ENCODE measurements around the gene PCBP1. TPM values are rescaled to one million over a fixed set of nuclear protein-coding genes. Genes with fewer than 3 reads are reported as not detected.

PCBP1 gene
- total and polyA plus RNA-seq, 2 experiments from 2014 or later, result 212 to 393 TPM

GRCh38 chr2:70062270-70062669 lies 25.0 kb upstream of the PCBP1 start:
- ATAC-seq, result no peak
- no peaks in the 10 kb centered on the region for H3K9me2 ChIP-seq (ENCODE audit: insufficient read depth)
- H3K4me1 ChIP-seq (ENCODE audit: insufficient read depth), result no peaks in the 10 kb centered on the region
- no peak overlapping the region for H3K4me3 ChIP-seq
- H3K4me1 Mint-ChIP-seq, result no peaks in the 10 kb centered on the region
- no peaks in the 10 kb centered on the region; the same call in 1 of the 2 replicates for H4K20me1 ChIP-seq (replicated peaks; ENCODE audit: insufficient read depth)
- H3K36me3 Mint-ChIP-seq (ENCODE audit: low read depth), result peaks cover 68% of the 10 kb centered on the region
- no peak overlapping the region for H3K4me2 ChIP-seq
- no peak overlapping the region for H3K27ac Mint-ChIP-seq
- peaks cover 10% of the 10 kb centered on the region; the same call in 1 of the 2 replicates for H3F3A ChIP-seq (replicated peaks; ENCODE audit: low read depth)
- peaks cover 9% of the 10 kb centered on the region; the same call in 2 of the 3 replicates for H3K9me3 Mint-ChIP-seq
- DNase-seq (ENCODE audit: low spot score), result peak; percentile 31
- H3K27ac ChIP-seq (ENCODE audit: low read depth), result no peak overlapping the region
- no peak overlapping the region for H2AFZ ChIP-seq
- H3K36me3 ChIP-seq (ENCODE audit: insufficient read depth), result peaks cover 12% of the 10 kb centered on the region
- H3K79me2 ChIP-seq (replicated peaks; ENCODE audit: insufficient read depth), result peaks cover 14% of the 10 kb centered on the region
- peaks cover 7% of the 10 kb centered on the region for H3K27me3 Mint-ChIP-seq (ENCODE audit: insufficient read depth, low read depth, poor library complexity)
- H3K4me3 Mint-ChIP-seq, result no peak overlapping the region
- TF ChIP-seq, protein P1, sequence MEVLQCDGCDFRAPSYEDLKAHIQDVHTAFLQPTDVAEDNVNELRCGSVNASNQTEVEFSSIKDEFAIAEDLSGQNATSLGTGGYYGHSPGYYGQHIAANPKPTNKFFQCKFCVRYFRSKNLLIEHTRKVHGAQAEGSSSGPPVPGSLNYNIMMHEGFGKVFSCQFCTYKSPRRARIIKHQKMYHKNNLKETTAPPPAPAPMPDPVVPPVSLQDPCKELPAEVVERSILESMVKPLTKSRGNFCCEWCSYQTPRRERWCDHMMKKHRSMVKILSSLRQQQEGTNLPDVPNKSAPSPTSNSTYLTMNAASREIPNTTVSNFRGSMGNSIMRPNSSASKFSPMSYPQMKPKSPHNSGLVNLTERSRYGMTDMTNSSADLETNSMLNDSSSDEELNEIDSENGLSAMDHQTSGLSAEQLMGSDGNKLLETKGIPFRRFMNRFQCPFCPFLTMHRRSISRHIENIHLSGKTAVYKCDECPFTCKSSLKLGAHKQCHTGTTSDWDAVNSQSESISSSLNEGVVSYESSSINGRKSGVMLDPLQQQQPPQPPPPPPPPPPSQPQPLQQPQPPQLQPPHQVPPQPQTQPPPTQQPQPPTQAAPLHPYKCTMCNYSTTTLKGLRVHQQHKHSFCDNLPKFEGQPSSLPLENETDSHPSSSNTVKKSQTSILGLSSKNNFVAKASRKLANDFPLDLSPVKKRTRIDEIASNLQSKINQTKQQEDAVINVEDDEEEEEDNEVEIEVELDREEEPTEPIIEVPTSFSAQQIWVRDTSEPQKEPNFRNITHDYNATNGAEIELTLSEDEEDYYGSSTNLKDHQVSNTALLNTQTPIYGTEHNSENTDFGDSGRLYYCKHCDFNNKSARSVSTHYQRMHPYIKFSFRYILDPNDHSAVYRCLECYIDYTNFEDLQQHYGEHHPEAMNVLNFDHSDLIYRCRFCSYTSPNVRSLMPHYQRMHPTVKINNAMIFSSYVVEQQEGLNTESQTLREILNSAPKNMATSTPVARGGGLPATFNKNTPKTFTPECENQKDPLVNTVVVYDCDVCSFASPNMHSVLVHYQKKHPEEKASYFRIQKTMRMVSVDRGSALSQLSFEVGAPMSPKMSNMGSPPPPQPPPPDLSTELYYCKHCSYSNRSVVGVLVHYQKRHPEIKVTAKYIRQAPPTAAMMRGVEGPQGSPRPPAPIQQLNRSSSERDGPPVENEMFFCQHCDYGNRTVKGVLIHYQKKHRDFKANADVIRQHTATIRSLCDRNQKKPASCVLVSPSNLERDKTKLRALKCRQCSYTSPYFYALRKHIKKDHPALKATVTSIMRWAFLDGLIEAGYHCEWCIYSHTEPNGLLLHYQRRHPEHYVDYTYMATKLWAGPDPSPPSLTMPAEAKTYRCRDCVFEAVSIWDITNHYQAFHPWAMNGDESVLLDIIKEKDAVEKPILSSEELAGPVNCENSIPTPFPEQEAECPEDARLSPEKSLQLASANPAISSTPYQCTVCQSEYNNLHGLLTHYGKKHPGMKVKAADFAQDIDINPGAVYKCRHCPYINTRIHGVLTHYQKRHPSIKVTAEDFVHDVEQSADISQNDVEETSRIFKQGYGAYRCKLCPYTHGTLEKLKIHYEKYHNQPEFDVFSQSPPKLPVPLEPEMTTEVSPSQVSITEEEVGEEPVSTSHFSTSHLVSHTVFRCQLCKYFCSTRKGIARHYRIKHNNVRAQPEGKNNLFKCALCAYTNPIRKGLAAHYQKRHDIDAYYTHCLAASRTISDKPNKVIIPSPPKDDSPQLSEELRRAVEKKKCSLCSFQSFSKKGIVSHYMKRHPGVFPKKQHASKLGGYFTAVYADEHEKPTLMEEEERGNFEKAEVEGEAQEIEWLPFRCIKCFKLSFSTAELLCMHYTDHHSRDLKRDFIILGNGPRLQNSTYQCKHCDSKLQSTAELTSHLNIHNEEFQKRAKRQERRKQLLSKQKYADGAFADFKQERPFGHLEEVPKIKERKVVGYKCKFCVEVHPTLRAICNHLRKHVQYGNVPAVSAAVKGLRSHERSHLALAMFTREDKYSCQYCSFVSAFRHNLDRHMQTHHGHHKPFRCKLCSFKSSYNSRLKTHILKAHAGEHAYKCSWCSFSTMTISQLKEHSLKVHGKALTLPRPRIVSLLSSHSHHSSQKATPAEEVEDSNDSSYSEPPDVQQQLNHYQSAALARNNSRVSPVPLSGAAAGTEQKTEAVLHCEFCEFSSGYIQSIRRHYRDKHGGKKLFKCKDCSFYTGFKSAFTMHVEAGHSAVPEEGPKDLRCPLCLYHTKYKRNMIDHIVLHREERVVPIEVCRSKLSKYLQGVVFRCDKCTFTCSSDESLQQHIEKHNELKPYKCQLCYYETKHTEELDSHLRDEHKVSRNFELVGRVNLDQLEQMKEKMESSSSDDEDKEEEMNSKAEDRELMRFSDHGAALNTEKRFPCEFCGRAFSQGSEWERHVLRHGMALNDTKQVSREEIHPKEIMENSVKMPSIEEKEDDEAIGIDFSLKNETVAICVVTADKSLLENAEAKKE (CRISPR knock-in tag; IDR thresholded peaks at IDR 0.05), result no peak
- TF ChIP-seq, protein P2, sequence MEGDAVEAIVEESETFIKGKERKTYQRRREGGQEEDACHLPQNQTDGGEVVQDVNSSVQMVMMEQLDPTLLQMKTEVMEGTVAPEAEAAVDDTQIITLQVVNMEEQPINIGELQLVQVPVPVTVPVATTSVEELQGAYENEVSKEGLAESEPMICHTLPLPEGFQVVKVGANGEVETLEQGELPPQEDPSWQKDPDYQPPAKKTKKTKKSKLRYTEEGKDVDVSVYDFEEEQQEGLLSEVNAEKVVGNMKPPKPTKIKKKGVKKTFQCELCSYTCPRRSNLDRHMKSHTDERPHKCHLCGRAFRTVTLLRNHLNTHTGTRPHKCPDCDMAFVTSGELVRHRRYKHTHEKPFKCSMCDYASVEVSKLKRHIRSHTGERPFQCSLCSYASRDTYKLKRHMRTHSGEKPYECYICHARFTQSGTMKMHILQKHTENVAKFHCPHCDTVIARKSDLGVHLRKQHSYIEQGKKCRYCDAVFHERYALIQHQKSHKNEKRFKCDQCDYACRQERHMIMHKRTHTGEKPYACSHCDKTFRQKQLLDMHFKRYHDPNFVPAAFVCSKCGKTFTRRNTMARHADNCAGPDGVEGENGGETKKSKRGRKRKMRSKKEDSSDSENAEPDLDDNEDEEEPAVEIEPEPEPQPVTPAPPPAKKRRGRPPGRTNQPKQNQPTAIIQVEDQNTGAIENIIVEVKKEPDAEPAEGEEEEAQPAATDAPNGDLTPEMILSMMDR (conservative IDR thresholded peaks at IDR 0.05; ENCODE audit: low read depth in 2 of 2), result peak in 1 of 2 experiments; percentile 39; a peak in 1 of 4 replicates
- H3K27me3 ChIP-seq (ENCODE audit: insufficient read depth), result no peaks in the 10 kb centered on the region

DNA sequence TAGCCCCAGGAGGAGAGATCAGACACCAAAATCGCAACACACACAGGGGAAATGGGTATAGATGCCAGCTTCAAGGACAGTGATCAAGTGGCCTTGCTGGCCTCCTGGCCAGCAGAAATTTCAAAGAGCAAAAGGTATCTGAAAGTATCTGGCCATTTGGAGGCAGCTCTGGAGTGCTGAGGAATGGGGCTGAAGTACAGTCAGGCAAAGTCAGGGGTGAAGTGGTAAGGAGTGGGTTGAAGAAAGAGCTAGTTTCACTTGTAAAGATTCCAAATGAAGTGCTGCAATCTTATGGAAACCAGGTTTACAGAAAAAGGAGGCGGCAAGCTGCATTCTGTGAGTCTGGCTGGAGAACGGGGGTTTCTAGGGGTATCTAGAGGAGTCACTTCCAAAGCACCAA lies 19.2 kb upstream of the PCBP1 start:
- Mint-ChIP-seq H3K36me3 (ENCODE audit: low read depth) (peaks cover 34% of the 10 kb centered on the region), H3K27ac (peak overlapping the region; percentile 32; the same call in 1 of the 2 replicates), H3K4me1 (peaks cover 4% of the 10 kb centered on the region; the same call in 2 of the 3 replicates), H3K27me3 (ENCODE audit: insufficient read depth, low read depth, poor library complexity) (peaks cover 2% of the 10 kb centered on the region), H3K9me3 (no peaks in the 10 kb centered on the region), H3K4me3 (no peak overlapping the region)
- Histone ChIP-seq H2AFZ (no peak overlapping the region), H4K20me1 (replicated peaks; ENCODE audit: insufficient read depth) (no peaks in the 10 kb centered on the region), H3K27ac (ENCODE audit: low read depth) (peak overlapping the region; percentile 30), H3K4me3 (no peak overlapping the region), H3K4me1 (ENCODE audit: insufficient read depth) (no peaks in the 10 kb centered on the region), H3F3A (replicated peaks; ENCODE audit: low read depth) (no peaks in the 10 kb centered on the region), H3K9me2 (ENCODE audit: insufficient read depth) (no peaks in the 10 kb centered on the region), H3K79me2 (replicated peaks; ENCODE audit: insufficient read depth) (peaks cover 9% of the 10 kb centered on the region), H3K4me2 (no peak overlapping the region), H3K27me3 (ENCODE audit: insufficient read depth) (no peaks in the 10 kb centered on the region), H3K36me3 (ENCODE audit: insufficient read depth) (no peaks in the 10 kb centered on the region; the same call in 1 of the 2 replicates)
- DNase-seq (ENCODE audit: low spot score) (no peak), ATAC-seq (no peak)
- no peak for TF ChIP-seq EZH2 (IDR thresholded peaks at IDR 0.05; ENCODE audit: low read depth, unreplicated experiment)
- TF ChIP-seq, protein P1 (CRISPR knock-in tag; IDR thresholded peaks at IDR 0.05), result no peak
